Stimulated activated naive B cell treated with anti-CD40 and anti-IgM and Interleukin-4, amounts not matched to agents 10 μg/mL and 1 μg/mL and 100 μg/mL, for 72 hours (primary cell): Measurements from ENCODE around the gene PRIM2.
A peak's percentile ranks its signal among the peaks of the same experiment; 100 is the strongest.
"Not testable (repeated sequence)": the region's sequence is repeated elsewhere in the genome, so short reads cannot be mapped to it uniquely, and the experiment has no call there.

ENCODE experiments used
- ATAC-seq, 2 donors: fragments of 150-1000 bp; cut with Tn5 transposase; replicated peaks; 2 replicates each; pipeline ENCODE4 v1.10.0; 2021; ENCODE audit warnings: moderate library complexity in 1 of 2
- DNase-seq: peaks from one replicate; pipeline ENCODE4 v3.0.0; 2021
- H3K27ac Mint-ChIP-seq: one replicate; pipeline ENCODE4 v1.8.0; 2022; ENCODE audit warnings: mild to moderate bottlenecking, mixed read lengths
- H3K27me3 Mint-ChIP-seq, 2 donors: one replicate each; pipeline ENCODE4 v1.8.0; 2022; ENCODE audit warnings: mixed read lengths in 2 of 2
- H3K36me3 Mint-ChIP-seq, 2 donors: one replicate each; pipeline ENCODE4 v1.8.0; 2022; ENCODE audit warnings: mixed read lengths in 2 of 2, mild to moderate bottlenecking in 1 of 2
- H3K4me1 Mint-ChIP-seq, 2 donors: one replicate each; pipeline ENCODE4 v1.8.0; 2022; ENCODE audit warnings: mixed read lengths in 2 of 2, mild to moderate bottlenecking in 1 of 2
- H3K4me3 Mint-ChIP-seq, 2 donors: one replicate each; pipeline ENCODE4 v1.8.0; 2022; ENCODE audit warnings: mild to moderate bottlenecking in 2 of 2, mixed read lengths in 2 of 2, moderate library complexity in 1 of 2
- H3K9me3 Mint-ChIP-seq, 2 donors: one replicate each; pipeline ENCODE4 v1.8.0; 2022; ENCODE audit warnings: mixed read lengths in 2 of 2, mild to moderate bottlenecking in 1 of 2

Gene PRIM2

GRCh38 chr6:57315111-57315510 is 2.3 kb upstream of the PRIM2 start:
- Mint-ChIP-seq H3K9me3 (no peaks in the 10 kb centered on the region), H3K36me3 (peaks cover 10 to 14% of the 10 kb centered on the region in 2 donors), H3K27me3 (peaks cover 0 to 4% of the 10 kb centered on the region in 2 donors), H3K27ac (no peak overlapping the region), H3K4me3 (no peak overlapping the region), H3K4me1 (peaks cover 11 to 17% of the 10 kb centered on the region in 2 donors)
- no peak for ATAC-seq
- no peak for DNase-seq

- Mint-ChIP-seq H3K4me3 (no peak overlapping the region), H3K27ac (no peak overlapping the region), H3K9me3 (no peaks in the 10 kb centered on the region), H3K36me3 (peaks cover 17 to 21% of the 10 kb centered on the region in 2 donors), H3K4me1 (peaks cover 13 to 17% of the 10 kb centered on the region in 2 donors), H3K27me3 (peaks cover 0 to 4% of the 10 kb centered on the region in 2 donors)
- ATAC-seq, result no peak
- DNase-seq, result no peak
Measured at GRCh38 chr6:57315851-57316250, 1.6 kb upstream of the PRIM2 start.

GRCh38 chr6:57316581-57317059 is 810 bp upstream of the PRIM2 start:
- ATAC-seq, result peak; percentile 89 to 92
- peak; percentile 77 for DNase-seq

GRCh38 chr6:57324538-57324937 is 7.1 kb downstream of the PRIM2 start:
- Mint-ChIP-seq H3K27ac (no peak overlapping the region), H3K27me3 (no peaks in the 10 kb centered on the region), H3K4me3 (no peak overlapping the region), H3K4me1 (peaks cover 3 to 9% of the 10 kb centered on the region in 2 donors), H3K36me3 (peaks cover 59 to 75% of the 10 kb centered on the region in 2 donors), H3K9me3 (peaks cover 11% of the 10 kb centered on the region in 2 donors)
- ATAC-seq, result no peak
- DNase-seq, result no peak

More at GRCh38 chr6:57316581-57317059, 810 bp upstream of the PRIM2 start:
- peak overlapping the region; percentile 95 to 97 for H3K4me3 Mint-ChIP-seq
- peak overlapping the region; percentile 84 for H3K27ac Mint-ChIP-seq
- peaks cover 23 to 27% of the 10 kb centered on the region in 2 donors for H3K36me3 Mint-ChIP-seq
- H3K9me3 Mint-ChIP-seq, result no peaks in the 10 kb centered on the region
- peaks cover 17% of the 10 kb centered on the region in 2 donors for H3K4me1 Mint-ChIP-seq
- peaks cover 0 to under 1% of the 10 kb centered on the region in 2 donors for H3K27me3 Mint-ChIP-seq

GRCh38 chr6:57327311-57327710 is 9.9 kb downstream of the PRIM2 start:
- no peak for DNase-seq
- H3K4me1 Mint-ChIP-seq, result peaks cover 0 to 2% of the 10 kb centered on the region in 2 donors
- peaks cover 14 to 15% of the 10 kb centered on the region in 2 donors for H3K9me3 Mint-ChIP-seq
- ATAC-seq, result no peak
- no peak overlapping the region for H3K27ac Mint-ChIP-seq
- H3K27me3 Mint-ChIP-seq, result no peaks in the 10 kb centered on the region
- no peak overlapping the region for H3K4me3 Mint-ChIP-seq
- peaks cover 58 to 77% of the 10 kb centered on the region in 2 donors for H3K36me3 Mint-ChIP-seq

GRCh38 chr6:57328074-57328473 is 10.6 kb downstream of the PRIM2 start:
- no peaks in the 10 kb centered on the region for H3K27me3 Mint-ChIP-seq
- H3K4me1 Mint-ChIP-seq, result peaks cover 0 to 2% of the 10 kb centered on the region in 2 donors
- DNase-seq (no peak), ATAC-seq (no peak)
- H3K9me3 Mint-ChIP-seq, result peaks cover 20% of the 10 kb centered on the region in 2 donors
- H3K36me3 Mint-ChIP-seq, result peaks cover 60 to 79% of the 10 kb centered on the region in 2 donors
- no peak overlapping the region for H3K4me3 Mint-ChIP-seq
- no peak overlapping the region for H3K27ac Mint-ChIP-seq

GRCh38 chr6:57329933-57330332 is 12.5 kb downstream of the PRIM2 start:
- Mint-ChIP-seq H3K27ac (no peak overlapping the region), H3K4me3 (no peak overlapping the region), H3K27me3 (no peaks in the 10 kb centered on the region), H3K9me3 (peaks cover 24 to 27% of the 10 kb centered on the region in 2 donors), H3K4me1 (no peaks in the 10 kb centered on the region), H3K36me3 (peaks cover 68 to 89% of the 10 kb centered on the region in 2 donors)
- ATAC-seq (no peak), DNase-seq (no peak)

- H3K27ac Mint-ChIP-seq, result no peak overlapping the region
- H3K9me3 Mint-ChIP-seq, result peaks cover 0 to 5% of the 10 kb centered on the region in 2 donors
- DNase-seq (no peak), ATAC-seq (peak; percentile 73 to 94)
- peaks cover 8 to 23% of the 10 kb centered on the region in 2 donors for H3K36me3 Mint-ChIP-seq
- H3K27me3 Mint-ChIP-seq, result no peaks in the 10 kb centered on the region
- no peak overlapping the region for H3K4me3 Mint-ChIP-seq
- peaks cover 17 to 19% of the 10 kb centered on the region in 2 donors for H3K4me1 Mint-ChIP-seq
Measured at GRCh38 chr6:57342148-57342669, 24.8 kb downstream of the PRIM2 start.

- H3K27ac Mint-ChIP-seq, H3K9me3 Mint-ChIP-seq, ATAC-seq, H3K27me3 Mint-ChIP-seq, DNase-seq, H3K4me3 Mint-ChIP-seq: not testable (repeated sequence)
- Mint-ChIP-seq H3K4me1 (peaks cover 17 to 23% of the 10 kb centered on the region in 2 donors), H3K36me3 (peaks cover 6 to 20% of the 10 kb centered on the region in 2 donors)
Measured at GRCh38 chr6:57343342-57343741, 25.9 kb downstream of the PRIM2 start.

- H3K9me3 Mint-ChIP-seq, ATAC-seq, H3K4me3 Mint-ChIP-seq, DNase-seq, H3K27me3 Mint-ChIP-seq, H3K27ac Mint-ChIP-seq: not testable (repeated sequence)
- peaks cover 19 to 46% of the 10 kb centered on the region in 2 donors for H3K4me1 Mint-ChIP-seq
- H3K36me3 Mint-ChIP-seq, result peaks cover 6 to 16% of the 10 kb centered on the region in 2 donors
Measured at GRCh38 chr6:57346715-57347114, 29.3 kb downstream of the PRIM2 start.

- not testable (repeated sequence) for DNase-seq, H3K27me3 Mint-ChIP-seq, H3K9me3 Mint-ChIP-seq, H3K27ac Mint-ChIP-seq, H3K4me3 Mint-ChIP-seq, ATAC-seq
- H3K36me3 Mint-ChIP-seq, result peaks cover 6 to 18% of the 10 kb centered on the region in 2 donors
- H3K4me1 Mint-ChIP-seq, result peaks cover 16 to 40% of the 10 kb centered on the region in 2 donors
Measured at GRCh38 chr6:57347597-57347996, 30.2 kb downstream of the PRIM2 start.

- not testable (repeated sequence) for H3K27me3 Mint-ChIP-seq, H3K4me3 Mint-ChIP-seq, H3K27ac Mint-ChIP-seq, H3K9me3 Mint-ChIP-seq
- Mint-ChIP-seq H3K36me3 (peaks cover 6 to 12% of the 10 kb centered on the region in 2 donors), H3K4me1 (peaks cover 9 to 26% of the 10 kb centered on the region in 2 donors)
- ATAC-seq (peak; percentile 92 to 94), DNase-seq (peak; percentile 2)
Measured at GRCh38 chr6:57350443-57350842, 33.0 kb downstream of the PRIM2 start.

GRCh38 chr6:57352596-57352995 is 35.2 kb downstream of the PRIM2 start:
- not testable (repeated sequence) for H3K36me3 Mint-ChIP-seq, ATAC-seq, H3K4me3 Mint-ChIP-seq, H3K27ac Mint-ChIP-seq, H3K27me3 Mint-ChIP-seq, H3K9me3 Mint-ChIP-seq, DNase-seq
- peaks cover 5 to 26% of the 10 kb centered on the region in 2 donors for H3K4me1 Mint-ChIP-seq

- peaks cover 3 to 11% of the 10 kb centered on the region in 2 donors for H3K36me3 Mint-ChIP-seq
- not testable (repeated sequence) for ATAC-seq, H3K4me1 Mint-ChIP-seq, H3K27ac Mint-ChIP-seq, H3K27me3 Mint-ChIP-seq, H3K4me3 Mint-ChIP-seq, DNase-seq, H3K9me3 Mint-ChIP-seq
Measured at GRCh38 chr6:57358319-57358718, 40.9 kb downstream of the PRIM2 start.

GRCh38 chr6:57359766-57360165 is 42.3 kb downstream of the PRIM2 start:
- H3K9me3 Mint-ChIP-seq, H3K27ac Mint-ChIP-seq, DNase-seq, ATAC-seq, H3K4me3 Mint-ChIP-seq, H3K4me1 Mint-ChIP-seq, H3K27me3 Mint-ChIP-seq: not testable (repeated sequence)
- H3K36me3 Mint-ChIP-seq, result peaks cover 3 to 17% of the 10 kb centered on the region in 2 donors
